HG03442 (cell line): ENCODE results near the gene PPP2R5C.
"Not testable (repeated sequence)": the region's sequence is repeated elsewhere in the genome, so short reads cannot be mapped to it uniquely, and the experiment has no call there.

Source experiments
- ATAC-seq: cut with Tn5 transposase; IDR thresholded peaks from one replicate; pipeline ENCODE4 v1.9.1; 2021; ENCODE audit warnings: mild to moderate bottlenecking, moderate library complexity; ENCODE audit not compliant: unreplicated experiment

PPP2R5C gene

DNA sequence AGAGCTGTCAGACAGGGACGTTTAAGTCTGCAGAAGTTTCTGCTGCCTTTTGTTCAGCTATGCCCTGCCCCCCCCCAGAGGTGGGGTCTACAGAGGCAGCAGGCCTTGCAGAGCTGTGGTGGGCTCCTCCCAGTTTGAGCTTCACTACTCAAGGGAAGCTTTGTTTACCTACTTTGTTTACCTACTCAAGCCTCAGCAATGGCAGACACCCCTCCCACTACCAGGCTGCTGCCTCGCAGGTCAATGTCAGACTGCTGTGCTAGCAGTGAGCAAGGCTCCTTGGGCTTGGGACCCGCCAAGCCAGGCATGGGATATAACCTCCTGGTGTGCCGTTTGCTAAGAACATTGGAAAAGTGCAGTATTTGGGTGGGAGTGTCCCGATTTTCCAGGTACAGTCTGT, 11.8 kb upstream of the PPP2R5C start:
- ATAC-seq = not testable (repeated sequence)

DNA sequence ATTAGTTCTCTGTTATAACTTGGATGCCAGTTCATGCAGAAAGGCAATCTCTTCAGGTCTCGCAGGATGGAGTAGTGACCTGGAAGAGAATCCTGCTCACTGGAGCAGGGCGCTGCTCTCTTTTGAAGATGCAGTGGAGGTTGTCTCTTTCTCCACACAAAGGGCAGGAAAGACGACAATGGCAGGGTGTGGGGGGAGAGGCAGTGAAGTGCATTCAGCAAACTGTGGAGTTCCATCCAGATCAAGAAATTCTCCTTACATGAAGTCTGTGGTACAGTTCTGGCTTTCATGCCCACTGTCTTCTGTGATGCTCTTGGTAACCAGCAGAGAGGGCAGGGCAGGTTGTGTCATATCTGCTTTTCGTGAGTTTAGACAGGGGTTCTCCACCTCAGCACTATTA, 6.6 kb upstream of the PPP2R5C start:
- no peak for ATAC-seq

DNA sequence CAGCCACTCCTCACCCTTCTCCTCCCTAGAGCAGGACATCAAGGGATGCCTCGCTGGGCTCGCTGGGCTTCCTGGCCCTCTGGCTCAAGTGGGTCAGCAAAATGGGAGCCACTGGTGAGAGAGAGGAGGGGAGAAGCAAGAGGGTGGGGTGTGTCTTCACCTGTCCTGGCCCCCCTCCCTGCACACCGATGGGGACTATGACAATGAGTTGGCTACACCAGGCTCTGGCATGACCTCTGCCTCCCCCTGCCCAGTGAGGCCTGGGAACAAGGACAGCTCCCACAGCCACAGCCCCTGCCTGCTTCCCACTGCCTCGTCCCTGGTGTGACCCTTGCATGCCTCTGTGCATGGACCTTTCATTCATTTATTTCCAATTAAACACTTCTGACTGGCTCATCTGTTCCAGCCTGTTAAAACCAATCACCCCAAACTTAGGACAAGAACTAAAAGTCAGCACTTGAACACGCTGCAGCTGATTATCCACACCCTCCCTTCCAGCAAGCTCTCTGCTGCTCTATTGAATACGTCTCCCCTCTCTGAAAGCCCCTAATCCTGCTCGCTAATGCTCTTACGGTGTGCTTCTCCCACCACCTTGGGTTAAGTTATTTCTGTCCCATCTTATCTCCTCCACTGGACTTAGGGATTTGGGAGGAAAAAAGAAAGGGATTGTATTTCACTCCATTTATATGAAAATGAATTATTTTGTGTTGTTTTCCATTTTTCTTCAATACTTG, 5.8 kb upstream of the PPP2R5C start:
- ATAC-seq = no peak

DNA sequence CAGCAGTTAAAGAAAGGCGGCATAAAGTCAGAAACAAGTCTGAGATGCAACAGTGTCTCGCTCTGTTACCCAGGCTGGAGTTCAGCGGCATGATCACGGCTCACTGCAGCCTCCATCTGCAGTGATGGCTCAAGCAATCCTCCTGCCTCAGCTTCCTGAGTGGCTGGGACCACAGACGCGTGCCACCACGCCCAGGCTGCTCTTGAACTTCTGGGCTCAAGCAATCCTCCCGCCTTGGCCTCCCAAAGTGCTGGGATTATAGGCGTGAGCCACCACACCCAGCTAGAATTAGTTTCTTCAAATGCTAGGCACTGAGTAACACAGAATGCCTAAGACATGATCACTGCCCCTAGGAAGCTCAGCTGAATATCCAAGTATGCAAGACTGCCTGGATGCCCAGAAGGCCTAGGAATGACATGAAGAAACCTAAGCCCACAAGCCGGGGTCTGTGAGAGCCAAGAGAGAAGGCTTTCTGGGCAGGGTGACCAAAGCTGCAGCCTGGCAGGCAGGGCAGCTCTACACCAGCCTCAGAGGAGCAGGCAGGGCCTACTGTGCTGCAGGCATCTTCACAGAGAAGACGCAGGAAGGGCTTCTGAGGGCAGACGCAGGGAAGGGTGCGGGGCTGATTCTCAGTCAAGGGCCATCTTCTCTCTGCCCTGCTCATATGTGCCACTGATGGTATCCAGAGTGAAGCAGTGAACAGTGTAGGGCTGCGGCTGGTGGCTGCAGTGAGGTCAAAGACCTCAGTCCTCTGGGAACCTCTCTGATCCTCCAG, 4.3 kb upstream of the PPP2R5C start:
- ATAC-seq = no peak

DNA sequence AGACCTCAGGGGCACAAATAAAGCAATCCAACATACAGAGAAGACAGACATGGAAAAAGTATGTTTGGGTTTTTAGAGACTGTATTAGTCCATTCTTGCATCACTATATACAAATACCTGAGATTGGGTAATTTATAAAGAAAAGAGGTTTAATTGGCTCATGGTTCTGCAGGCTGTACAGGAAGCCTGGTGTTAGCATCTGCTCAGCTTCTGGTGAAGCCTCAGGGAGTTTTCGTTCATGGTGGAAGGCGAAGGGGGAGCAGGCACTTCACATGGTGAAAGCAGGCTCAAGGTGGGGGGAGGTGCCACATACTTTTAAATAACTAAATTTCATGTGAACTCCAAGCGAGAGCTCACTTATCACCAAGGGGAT, 3.7 kb upstream of the PPP2R5C start:
- ATAC-seq = no peak

DNA sequence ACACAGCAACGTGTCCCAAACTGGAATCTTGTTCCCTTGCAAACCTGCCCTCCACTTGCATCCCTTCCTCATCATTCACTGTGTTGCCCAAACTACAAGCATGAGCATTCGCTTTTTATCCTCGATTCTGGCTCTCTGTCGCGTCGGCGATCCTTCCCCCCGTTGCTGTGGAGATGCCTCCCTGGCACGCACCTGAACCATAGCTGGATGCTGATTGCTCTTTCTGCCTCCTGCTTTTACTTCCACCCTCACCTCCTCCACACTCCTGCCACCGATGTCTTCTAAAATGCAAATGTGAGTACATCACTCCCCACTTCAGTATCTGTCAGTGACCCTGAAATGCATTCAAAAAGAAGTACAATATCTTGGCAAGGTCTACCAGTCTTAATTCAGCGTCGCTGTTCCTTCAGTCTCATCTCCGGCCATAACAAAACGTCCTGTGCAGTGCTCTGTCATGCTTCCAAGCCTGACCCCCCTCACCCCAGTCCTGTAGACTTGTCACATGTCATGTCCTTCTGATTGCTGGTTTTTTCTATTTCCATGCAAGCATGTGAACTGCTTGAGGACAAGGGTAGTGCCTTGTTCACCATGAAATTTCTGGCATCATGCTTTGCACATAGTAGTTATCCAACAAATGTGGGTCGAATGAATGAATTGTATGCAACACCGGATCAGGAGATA, 2.5 kb upstream of the PPP2R5C start:
- ATAC-seq = no peak

DNA sequence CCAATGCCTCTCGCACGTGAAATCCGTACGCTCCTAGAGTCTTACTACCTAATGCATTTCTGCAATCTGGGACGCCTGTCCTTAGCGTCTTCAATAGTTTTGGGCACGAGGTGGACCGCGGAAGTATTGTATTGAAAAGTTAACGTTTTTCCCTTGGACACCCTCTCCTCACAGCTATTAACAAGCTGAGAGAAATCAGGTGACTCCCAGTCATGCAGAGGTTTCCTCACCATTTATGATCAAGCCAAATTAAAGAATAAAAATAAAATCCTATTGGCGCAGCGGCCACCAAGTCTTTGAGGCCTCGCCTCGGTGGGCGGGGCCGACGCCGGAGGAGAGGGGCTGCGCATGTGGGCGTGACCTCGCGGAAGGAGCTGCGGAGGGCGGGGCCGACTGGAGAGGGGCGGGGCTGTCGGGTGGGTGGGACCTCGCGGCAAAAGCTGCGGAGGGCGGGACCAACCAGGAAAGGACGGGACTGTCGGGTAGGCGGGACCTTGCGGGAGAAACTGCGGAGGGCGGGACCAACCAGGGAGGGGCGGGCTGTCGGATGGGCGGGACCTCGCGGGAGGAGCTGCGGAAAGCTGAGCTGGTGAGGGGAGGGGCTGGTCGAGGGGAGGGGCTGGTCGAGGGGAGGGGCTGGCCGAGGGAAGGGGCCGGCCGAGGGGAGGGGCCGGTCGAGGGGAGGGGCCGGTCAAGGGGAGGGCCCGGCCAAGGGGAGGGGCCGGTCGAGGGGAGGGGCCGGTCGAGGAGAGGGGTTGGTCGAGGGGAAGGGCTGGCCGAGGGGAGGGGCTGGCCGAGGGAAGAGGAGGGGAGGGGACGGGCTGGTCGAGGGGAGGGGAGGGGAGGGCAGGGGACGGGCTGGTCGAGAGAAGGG, 1.1 kb upstream of the PPP2R5C start:
- peak; percentile 49 for ATAC-seq

DNA sequence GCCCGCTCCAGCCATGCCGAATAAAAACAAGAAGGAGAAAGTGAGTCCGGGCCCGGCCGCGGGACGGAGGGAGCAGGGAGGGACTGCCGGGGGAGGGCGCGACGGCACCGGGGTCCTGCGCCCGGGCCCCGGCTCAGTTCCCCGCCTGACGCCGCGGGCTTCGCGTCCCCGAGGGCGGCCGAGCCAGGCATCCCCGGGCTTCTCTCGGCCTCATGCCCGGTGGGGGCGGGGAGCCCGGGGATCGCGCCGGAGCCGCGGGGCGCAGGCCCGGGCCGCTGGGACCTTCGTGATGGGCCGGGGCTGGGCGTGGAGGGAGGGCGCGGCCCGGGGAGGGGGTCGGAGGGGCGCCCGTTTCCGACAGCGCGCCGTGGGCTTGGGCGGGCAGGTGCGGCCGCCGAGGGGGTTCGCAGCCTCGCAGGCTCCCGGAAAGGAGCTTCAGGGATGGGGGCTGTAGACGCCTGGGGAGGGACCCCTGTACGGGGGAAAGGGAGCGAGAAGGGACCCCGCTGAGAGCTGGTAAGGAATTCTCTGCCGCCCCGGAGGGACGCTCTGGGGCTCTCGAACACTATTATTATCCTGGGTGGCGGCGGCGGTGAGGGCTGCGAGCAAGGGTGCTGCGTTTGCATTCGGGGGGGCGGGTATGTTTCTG, 496 bp downstream of the PPP2R5C start:
- ATAC-seq = peak; percentile 21

DNA sequence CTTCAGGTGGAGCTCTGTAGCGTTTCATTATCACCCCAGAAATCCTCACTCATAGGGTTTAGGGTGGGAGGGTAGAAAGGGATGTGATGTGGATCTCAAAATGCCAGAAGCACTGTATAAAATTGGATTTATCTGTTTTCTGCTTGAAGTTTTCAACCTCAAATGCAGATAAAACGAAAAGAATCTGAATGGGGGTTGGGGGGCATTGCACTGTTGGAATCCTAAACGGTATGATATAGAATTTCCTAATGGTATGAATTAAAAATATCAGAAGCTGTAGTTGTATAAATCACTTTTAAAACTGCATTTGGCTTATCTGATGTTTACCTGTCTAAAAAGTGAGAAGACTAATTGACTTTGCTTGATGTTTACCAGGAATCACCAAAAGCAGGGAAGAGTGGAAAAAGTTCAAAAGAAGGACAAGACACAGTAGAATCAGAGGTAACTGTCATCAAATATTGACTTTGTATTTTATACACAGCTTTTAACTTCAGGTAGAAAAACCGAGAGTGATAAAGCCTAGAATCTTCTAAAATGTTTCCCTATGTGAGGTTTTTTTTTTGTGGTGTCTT, 1.1 kb downstream of the PPP2R5C start:
- ATAC-seq = no peak

DNA sequence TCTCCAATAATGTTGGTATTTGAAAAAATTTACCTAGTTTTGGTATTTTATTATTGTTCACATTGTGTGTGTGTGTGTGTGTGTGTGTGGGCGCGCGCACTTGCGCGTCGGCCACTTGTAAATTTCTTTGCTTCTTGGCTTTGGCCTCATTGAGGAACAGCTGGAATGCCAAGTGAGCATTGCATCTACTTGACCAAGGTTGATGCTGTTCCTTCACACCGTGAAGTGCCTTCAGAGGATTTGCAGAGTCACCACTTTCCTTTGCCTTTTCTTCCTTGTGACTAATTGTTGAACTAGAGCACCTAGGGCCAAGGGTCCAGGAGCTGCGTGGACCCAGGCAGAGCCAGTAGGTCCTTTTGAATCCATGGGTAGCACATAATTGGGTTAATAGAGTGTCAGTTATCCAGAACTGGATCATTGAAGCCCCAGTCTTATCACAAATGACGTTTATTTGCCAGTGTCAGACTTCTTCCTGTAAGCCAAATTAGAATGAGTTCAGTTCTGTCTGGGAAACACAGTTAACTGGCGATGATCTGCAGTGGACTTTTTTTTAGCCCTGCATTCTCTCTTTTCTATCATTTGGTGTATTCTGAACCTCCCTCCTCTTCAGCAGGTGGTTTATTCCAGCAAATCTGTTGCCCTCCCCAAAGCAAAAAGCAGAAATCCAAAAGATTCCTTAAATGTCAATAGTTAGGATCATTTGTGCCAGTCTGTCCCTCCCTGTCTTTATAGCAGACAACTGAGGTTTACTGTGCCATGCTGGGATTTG, 2.6 kb downstream of the PPP2R5C start:
- no peak for ATAC-seq

DNA sequence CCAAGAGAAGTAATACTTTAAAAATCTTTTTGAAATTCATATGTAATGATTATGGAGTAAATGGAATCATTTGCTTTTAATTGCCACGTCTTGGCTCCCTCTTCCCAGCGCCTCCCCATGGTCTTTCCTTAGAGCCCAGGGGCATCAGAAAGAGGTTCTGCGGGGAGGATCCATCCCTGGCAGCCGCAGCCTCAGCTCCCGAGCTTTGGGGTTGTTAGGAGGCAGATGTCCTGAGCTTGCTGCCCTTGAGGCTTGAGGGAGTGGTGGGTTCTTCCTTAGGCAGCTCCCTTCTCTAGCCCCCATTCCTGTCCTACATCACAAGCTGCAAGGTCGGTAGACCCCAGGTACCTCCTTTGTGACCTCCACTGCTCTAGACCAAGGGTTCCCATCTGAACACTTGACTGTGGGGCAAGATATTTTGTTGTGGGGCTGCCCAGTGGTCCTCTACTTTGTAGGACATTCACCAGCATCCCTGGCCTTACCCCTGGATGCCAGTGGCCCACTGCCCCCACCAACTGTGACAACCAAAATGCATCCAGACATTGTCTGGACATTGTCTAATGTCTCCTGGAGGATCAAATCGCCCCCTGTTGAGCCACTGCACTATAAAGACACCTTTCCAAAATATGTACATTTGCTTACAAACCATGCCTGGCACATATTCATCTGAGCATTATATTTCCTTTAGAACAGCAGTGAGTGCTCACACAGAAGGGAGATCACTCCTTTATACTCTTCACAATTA, 6.3 kb downstream of the PPP2R5C start:
- no peak for ATAC-seq

DNA sequence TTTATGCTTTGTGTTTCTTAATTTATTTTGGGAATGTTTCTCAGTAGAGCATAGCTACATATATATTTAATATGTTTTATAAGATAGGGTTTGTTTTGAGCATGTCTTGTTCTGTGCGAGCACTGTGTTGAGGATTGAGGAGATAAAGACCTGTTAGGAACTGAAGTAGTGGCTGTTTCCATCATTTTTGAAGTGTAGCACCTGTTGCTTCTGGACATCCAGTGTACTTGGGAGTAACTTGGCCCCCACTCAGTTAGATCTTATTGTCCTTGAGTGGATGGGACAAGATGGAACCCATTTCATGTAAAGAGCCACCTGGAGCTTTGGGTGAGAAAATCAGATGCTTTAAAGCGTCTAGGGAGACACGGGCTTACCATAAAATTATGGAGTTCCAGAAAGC, 8.7 kb downstream of the PPP2R5C start:
- ATAC-seq = no peak

DNA sequence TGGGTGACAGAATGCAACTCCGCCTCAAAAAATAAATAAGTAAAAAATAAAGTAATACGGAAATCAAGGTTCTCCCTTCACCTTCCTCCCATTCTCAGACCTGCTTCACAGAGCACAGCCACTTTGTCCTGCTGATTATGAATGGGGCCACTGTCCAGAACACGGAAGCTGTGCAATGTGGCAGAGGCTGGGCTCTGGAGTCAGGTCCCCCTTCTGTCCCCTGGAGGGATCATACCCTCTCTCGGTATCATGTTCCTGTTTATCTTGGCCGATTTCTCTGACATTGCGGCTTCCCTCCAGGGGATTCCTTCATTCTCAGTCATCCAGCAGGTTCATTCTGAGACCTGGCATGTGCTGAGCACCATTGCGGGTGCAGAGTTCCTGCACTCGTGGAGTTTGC, 11.3 kb downstream of the PPP2R5C start:
- no peak for ATAC-seq

DNA sequence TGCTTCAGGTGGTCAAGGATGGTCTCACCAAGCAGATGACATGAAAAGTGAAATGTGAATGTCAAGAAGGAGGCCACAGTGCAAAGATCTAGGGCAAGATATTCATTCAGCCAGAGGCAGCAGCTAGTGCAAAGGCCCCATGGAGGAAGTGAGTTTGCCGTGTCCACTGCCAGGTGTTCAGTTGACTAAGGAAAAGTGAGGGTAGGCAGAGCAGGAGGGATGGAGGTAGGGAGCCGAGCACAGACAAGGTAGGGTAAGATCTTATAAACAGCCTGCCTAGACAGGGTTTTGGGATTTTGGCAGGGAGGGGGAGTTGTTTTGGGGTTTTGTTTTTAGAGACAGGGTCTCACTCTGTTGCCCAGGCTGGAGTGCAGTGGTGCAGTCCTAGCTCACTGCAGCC, 11.9 kb downstream of the PPP2R5C start:
- no peak for ATAC-seq

DNA sequence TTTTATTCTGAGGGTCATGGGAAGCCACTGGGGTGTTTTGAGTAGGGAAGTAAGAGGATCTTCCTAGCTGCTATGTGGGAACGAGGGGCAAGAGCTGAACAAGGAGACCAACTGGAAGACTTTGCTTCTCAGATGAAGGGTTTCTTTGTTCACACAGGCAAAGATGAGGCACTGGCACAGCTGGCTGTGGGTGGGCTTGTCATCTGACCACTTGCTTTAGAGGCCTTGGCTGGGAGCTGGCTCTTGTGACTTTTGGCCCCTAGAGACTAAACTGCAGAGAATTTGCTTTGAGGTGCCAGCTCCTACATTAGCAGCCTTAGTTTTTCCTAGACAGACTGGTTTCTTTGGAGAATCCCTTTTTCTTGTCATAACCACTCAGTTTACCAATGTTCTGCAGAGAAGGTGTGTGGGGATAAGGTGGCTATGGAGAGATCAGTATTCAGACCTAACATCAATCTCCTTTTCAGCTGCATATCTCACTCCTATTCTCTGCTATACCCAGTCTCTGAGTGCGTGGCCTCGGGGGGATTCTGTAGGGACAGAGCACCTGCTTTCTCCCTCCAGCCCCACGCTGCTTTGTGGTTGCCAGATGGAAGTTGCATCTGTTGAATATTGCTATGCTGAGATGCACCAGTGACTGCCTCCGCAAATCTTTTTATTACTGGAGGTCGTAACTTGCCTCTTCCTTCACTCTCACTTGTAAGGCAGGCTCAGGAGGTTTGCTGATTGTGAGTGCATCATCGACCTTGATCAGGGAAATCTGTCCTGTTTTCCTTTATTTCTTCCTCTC, 12.7 kb downstream of the PPP2R5C start:
- no peak for ATAC-seq

DNA sequence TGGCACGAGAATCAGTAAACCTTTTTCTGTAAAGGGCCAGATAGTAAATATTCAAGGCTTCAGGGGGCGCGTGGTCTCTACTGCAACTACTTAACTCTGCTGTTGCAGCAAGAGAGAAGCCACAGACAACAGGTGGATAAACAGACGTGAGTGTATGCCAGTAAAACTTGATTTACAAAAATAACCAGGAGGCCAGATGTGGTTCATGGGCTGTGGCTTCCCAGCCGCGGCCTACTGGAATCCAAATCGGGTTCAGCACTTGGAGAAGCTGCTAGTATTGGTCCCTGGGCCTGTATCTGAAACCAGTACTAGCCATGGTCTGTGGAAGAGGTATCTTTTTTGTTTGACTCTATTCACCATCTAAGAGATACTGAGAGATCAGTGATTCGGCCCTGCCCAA, 13.3 kb downstream of the PPP2R5C start:
- ATAC-seq = no peak

DNA sequence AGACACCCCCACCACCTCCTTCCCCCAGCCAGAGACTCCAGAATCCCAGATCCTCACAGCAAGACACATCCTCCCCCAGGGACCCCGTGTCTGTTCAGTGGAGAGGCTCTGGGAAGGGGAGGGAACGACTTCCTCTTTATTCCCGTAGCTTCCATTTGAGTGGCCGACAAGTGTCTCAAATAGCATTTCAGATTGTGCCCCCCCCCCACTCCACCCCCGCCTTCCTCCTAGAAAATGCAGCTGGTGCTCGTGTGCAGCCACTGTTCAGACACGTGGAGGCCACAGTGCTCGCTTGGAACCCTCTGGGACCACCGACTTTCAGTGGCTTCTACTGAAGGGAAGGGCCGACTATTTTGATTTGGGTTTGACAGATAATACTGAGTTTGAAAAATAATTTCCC, 14.3 kb downstream of the PPP2R5C start:
- no peak for ATAC-seq

DNA sequence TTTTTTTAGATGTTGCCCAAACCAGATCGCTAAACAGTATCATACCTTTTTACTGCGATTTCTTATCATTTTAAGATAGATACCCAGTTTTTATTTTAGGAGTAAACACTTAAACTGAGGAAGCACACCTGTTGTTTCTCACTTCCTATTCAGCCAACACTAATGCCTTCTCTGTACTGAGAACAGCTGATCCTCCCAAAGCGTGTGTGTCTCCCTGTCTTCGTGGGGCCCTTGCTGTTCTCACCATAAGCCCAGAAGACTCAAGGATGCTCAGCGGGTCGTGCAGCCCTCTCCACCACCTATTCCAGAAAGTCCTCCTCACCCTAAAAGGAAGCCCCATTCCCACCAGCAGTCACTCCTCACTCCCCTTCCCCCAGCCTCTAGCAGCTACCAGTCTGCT, 14.8 kb downstream of the PPP2R5C start:
- ATAC-seq = no peak
